Left kidney (tissue), 2 donors: ENCODE measurements around the gene RDH5. TPM values are rescaled to one million over a fixed set of nuclear protein-coding genes. Genes with fewer than 3 reads are reported as not detected.

Experiments used
- DNase-seq: peaks from one replicate; pipeline ENCODE4 v3.0.0-alpha.2; 2013
- polyA plus RNA-seq: library from polyadenylated mRNA; unstranded; fragments of 120-200 nt; gene quantifications from one replicate; pipeline ENCODE4 v1.2.1, GENCODE V29; 2013; ENCODE audit not compliant: insufficient read length

The RDH5 gene
- polyA plus RNA-seq, 1 donor, result 36.1 TPM

DNA sequence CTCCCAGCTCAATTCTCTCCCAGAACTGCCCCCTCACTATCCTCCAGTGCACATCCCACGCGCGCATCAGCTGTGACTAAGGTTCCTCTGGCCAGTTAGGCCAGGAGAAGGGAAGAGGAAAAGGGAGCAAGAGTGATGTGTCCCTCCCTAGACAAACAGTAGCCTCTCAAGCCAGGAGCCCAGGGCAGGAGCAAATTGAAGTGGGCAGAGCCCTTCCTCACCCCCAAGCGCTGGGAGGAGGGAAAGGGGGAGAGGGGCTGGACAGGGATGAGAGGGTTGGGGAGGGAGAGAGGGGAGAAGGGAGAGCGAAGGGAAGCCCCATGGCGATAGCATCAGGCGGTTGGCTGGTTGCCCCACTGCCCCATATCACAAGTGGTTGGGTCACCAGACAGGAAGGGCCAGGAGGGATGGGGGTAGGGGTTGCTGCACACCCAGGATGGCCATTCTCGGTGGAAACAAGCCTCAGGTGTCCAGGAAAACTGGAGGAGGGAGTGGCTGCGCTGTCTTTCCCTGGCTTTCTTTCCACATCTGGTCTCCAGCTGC lies 7.5 kb downstream of the RDH5 start:
- no peak for DNase-seq

GRCh38 chr12:55728186-55728938 lies 8.2 kb downstream of the RDH5 start:
- no peak for DNase-seq

DNA sequence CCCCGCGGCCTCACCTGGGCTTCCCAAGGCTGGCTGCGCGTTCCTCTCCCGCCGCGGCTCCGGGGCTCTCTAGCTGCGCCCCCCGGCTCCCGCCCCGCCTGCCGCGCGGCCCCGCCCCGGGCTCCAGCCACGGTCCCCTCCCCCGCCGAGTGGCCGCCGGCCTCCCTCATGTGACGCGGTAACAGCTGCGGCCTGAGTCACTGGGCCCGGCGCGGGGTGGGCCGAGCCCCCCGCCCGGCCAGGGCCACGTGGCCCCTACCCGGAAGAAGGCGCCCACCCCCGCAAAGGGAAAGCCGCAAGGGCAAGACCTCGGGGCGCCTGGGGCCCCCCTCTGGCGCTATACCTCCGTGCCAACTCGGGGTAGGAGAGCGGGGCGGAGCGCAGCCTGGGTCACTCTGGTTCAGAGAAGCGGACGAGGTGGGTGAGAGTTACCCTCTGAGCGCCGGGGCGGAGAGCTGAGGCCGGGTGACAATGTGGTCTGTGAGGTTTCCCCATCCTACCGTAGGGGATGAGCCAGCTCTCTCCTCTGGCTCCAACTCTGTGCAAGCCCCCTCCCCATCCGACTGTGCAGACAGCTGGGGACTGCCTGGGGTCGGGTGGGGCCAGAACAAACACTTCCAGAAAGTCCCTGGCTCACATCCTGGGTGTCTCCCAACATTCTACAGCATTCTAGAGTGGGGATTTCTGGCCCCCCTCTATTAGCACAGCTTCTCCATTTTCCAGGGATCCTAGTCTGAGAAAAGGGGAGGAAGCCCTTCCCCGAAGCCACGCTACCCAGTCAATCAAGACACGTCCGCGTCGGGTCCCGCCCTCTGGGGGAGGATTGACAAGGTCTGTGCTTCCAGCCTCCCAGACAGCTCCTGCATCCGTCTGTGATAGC lies 9.0 kb downstream of the RDH5 start, which contains the start of gene CD63:
Gene CD63, minus strand, starts transcription at position 71 of the 880 bp plus-strand sequence. CDS start 668 bp downstream, outside the sequence.
- DNase-seq, result peak; percentile 88

GRCh38 chr12:55729819-55730818 lies 9.9 kb downstream of the RDH5 start:
- DNase-seq, result no peak

- DNase-seq, result no peak
Measured at GRCh38 chr12:55732288-55732687, 12.1 kb downstream of the RDH5 start.

GRCh38 chr12:55733021-55733555 lies 12.9 kb downstream of the RDH5 start:
- DNase-seq, result no peak

DNA sequence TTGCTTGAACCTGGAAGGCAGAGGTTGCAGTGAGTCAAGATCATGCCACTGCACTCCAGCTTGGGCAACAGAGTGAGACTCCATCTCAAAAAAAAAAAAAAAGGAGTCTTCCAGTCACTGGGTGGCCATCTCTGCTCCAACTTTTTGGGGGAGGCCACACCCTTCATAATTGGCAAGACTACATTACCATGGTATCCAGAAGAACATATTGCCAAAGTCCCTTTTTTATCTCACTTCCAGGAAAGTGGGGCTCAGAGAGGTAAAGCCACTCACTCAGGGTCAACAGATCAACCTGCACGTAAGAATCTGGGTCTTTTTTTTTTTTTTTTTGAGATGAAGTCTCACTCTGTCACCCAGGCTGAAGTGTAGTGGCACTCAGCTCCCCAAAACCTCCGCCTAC lies 13.7 kb downstream of the RDH5 start:
- DNase-seq, result no peak

GRCh38 chr12:55734595-55734994 lies 14.4 kb downstream of the RDH5 start:
- no peak for DNase-seq

GRCh38 chr12:55736076-55736475 lies 15.9 kb downstream of the RDH5 start:
- DNase-seq, result no peak

- DNase-seq, result no peak
Measured at GRCh38 chr12:55736780-55737580, 16.8 kb downstream of the RDH5 start.

GRCh38 chr12:55737581-55738122 lies 17.5 kb downstream of the RDH5 start:
- no peak for DNase-seq

DNA sequence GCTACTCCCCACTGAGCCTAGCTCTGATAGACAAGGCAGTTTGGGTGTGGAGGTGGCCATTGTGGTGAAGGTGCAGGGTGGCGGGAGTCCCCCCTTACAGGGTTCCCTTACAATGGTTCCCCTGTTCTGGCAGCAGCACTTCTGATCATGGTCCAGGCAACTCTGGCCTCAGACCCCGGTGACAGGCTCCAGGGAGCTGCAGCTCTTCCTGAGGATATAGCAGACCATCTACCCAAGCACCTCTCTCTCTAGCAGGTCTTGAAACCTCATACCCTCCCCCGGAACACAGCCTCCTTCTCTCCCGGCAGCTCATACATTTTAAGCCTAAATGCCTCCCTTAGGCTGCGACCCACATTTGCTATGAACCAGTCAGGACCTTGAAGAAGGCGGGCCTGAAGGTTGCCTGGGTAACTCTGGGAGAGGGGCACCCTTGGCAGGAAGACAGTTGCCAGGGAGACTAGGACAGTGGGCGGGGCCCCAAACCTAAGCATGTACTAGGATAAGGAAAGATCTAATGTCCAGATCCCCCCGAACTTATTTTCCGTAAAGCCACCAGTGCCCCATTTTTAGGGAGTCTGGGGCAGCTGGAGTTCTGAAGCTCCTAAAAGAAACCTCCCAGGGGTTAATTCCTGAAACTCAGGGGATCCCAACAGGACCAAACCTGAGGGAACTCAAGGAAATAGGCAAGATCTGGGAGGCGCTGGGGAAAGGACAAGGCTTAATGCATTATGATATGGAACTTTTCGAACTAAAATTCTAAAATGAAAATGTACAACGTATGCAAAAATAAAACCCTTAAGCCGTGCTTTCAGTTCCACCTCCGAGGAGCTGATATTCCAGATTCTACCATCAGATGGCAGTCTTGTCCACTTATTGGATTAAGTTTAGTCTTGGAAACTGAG lies 18.2 kb downstream of the RDH5 start:
- peak; percentile 93 for DNase-seq

DNA sequence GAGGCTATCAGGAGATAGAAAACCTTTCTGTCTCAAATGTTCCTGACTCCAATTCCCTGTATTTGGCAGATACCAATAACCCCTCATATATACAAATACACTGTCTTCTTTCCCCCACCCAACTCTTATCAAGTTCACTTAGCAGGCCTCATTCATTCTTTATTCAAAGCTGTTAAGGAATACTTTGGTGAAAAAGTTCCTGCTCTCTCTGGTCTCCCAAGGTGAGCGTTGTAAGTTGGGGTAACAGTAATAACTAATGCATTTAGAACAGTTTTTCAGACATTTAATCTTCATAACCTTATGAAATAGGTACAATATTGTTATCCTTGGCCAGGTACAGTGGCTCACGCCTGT lies 18.8 kb downstream of the RDH5 start:
- no peak for DNase-seq

DNA sequence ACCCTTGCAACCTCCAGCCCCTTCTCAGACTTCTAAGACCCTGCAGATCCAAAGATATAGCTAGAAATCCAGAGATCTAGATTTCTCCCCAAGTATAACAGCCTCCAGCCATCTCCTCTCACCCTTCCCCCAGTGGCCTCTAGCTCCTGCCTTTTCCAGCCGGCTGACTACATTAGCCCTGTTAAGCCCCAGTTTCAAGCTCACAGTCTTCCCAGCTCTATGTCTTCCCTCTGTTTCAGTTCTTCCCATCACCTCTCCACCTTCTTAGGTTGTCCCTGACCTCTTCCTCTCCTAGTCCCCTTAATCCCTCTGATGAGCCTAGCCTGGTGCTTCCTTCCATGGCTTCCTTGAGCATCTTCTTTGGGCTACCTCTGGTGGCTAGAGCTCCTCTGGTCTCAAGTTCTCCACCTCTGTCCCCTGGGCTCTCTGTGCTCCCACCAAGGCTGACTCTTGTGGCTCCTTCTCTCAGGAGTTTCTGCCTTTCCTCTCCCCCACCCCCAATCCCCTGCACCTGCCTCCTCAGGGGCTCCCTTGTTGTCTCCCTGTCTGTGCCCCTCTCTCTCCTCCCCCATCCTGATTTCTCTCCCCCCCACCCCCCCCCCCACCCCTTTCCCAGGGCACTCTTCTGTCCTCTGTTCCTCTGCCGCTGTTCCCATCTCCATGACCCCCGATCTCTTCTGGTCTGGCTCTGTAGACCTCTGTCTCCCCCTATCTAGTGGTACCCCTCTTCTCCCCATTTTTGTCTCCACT lies 21.9 kb downstream of the RDH5 start:
- no peak for DNase-seq

DNA sequence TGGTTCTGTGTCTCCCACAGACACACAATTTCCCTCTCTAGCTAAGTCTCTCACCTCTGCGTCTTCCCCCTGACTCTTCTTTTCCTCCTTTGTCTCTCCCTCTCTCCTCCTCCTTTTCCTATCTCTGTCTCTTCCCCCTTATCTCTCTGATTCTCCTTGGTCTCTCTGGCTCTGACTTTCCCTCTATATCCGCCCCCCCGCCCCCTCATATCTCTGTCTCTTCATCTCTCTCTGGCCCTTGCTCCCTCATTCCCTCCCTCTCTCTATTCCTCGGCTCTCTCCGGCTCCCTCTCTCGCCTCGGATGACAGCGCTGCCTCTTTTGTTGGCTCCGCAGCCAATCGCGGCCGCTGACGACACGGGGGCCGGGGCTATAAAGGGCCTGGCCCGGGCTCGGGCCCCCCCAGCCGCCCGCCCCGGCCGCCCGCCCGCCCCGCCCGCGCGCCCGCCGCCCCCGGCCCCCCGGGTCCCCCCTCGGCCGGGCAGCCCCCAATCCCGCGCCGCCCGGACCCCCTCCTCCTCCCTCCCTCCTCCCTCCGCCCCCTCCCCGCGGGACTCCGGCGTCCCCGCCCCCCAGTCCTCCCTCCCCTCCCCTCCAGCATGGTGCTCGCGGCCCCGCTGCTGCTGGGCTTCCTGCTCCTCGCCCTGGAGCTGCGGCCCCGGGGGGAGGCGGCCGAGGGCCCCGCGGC lies 22.7 kb downstream of the RDH5 start, which contains the start of gene GDF11:
Gene GDF11, plus strand, starts transcription at position 404 of the 687 bp plus-strand sequence. Its CDS starts 195 bp downstream, at position 599.
- DNase-seq, result peak; percentile 83

GRCh38 chr12:55743406-55744339 lies 23.5 kb downstream of the RDH5 start:
- DNase-seq, result peak; percentile 60
